ENCODE data around the gene NLRC4.
"Not testable (repeated sequence)": the region's sequence is repeated elsewhere in the genome, so short reads cannot be mapped to it uniquely, and the experiment has no call there.

Gene NLRC4

GRCh38 chr2:32264422-32265105, at the start of gene NLRC4:
Gene NLRC4 (minus strand): TSS chr2:32264886. CDS start chr2:32256775, 8,111 bp downstream.
- no peak for DNase-seq

DNA sequence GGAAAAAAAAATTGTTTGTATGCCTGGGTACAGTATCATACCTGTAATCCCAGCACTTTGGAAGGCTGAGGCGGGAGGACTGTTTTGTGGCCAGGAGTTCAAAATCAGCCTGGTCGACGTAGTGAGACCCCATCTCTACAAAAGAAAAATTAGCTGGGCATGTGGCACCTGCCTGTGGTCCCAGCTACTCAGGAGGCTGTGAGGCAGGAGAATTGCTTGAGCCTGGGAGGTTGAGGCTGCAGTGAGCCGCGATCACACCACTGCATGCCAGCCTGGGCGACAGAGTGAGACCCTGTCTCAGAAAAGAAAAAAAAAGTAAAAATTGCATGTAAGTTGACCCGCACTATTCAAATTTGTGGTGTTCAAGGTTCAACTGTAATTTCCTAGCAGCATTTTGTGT, 45.9 kb upstream of the NLRC4 start:
- no peak for DNase-seq

DNA sequence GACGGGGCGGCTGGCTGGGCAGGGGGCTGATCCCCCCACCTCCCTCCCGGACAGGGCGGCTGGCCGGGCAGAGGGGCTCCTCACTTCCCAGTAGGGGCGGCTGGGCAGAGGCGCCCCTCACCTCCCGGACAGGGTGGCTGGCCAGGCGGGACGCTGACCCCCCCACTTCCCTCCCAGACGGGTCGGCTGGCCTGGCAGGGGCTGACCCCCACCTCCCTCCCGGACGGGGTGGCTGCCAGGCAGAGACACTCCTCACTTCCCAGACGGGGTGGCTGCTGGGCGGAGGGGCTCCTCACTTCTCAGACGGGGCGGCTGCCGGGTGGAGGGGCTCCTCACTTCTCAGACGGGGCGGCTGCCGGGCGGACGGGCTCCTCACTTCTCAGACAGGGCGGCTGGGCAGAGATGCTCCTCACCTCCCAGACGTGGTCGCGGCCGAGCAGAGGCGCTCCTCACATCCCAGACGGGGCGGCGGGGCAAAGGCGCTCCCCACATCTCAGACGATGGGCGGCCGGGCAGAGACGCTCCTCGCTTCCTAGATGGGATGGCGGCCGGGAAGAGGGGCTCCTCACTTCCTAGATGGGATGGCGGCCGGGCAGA, 29.4 kb upstream of the NLRC4 start:
- not testable (repeated sequence) for DNase-seq

DNA sequence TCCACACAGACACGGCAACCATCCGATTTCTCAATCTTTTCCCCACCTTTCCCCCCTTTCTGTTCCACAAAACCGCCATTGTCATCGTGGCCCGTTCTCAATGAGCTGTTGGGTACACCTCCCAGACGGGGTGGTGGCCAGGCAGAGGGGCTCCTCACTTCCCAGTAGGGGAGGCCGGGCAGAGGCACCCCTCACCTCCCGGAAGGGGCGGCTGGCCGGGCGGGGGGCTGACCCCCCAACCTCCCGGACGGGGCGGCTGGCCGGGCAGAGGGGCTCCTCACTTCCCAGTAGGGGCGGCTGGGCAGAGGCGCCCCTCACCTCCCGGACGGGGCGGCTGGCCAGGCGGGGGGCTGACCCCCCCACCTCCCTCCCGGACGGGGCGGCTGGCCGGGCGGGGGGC, 28.8 kb upstream of the NLRC4 start:
- DNase-seq = not testable (repeated sequence)

- no peak for DNase-seq
Observed at GRCh38 chr2:32291746-32292145, 27.1 kb upstream of the NLRC4 start.

DNA sequence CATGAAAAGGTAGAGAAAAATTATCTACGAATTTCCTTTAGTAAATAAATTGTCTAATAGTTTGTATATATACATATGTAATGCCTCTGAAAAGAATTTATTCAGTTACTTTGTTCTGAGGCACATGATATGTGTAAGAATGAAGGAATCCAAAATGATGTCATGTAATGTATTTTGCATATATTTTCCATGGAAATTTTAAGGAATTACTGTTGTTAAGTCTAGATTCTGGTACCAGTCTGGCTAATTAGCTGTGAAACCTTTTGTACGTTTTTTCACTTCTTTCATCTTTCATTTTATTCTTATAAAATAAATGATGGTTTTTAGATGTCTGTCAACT, 25.3 kb upstream of the NLRC4 start:
- no peak for DNase-seq

DNA sequence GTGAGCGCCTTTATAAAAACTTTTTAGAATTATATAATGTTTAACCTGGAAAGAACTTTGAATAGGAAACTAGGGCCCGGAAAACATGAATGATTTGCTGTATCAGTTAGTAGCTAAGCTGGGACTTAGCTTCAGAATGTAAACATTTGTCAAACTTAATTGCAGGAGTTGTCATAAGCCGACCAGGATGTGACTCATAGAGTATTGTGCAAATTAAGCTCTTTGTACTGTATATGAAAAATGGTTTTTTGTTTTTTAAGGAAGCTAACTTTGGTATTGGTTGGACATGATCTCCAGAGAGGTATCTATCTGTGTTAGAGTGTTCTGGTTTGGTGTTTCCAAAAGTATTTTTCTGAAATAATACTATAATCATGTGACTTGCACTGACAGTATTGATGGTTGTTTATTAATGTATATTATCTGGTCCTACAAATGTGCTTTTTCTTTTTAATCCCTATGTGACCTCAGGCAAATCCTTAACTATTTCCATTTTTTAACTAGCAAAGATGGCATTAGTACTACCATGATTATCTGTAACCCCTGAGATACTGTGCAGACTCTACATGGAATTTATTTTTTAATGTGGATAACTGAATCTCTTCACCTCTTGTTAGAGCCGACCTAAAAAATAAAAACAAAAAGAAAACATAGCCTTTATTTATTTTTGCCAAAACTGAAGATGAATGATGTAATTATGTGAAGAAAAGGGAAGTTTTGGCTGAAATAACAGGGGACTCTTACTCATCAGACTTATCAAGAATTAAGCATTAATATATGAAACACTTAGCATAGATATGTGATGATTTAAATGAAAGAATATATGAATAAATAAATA, 24.7 kb upstream of the NLRC4 start:
- no peak for DNase-seq

DNA sequence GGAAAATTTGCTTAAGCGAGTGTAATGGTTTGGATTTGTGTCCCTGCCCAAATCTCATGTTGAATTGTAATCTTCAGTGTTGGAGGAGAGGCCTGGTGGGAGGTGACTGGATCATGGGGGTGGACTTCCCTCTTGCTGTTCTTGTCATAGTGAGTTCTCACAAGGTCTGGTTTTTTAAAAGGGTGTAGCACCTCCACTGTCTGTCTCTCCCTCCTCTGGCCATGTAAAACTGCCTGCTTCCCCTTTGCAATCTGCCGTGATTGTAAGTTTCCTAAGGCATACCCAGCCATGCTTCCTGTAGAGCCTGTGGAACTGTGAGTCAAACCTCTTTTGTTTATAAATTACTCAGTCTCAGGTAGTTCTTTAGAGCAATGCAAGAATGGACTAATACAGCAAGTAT, 19.6 kb upstream of the NLRC4 start:
- peak; percentile 13 for DNase-seq

GRCh38 chr2:32278478-32278853, 13.8 kb upstream of the NLRC4 start:
- no peak for DNase-seq

GRCh38 chr2:32277674-32278477, 13.2 kb upstream of the NLRC4 start, which contains the start of gene YIPF4:
Gene YIPF4 (plus strand): TSS chr2:32277904. CDS start chr2:32278156, 252 bp downstream.
- peak; percentile 90 for DNase-seq

- no peak for DNase-seq
Observed at GRCh38 chr2:32277363-32277673, 12.6 kb upstream of the NLRC4 start.

- not testable (repeated sequence) for DNase-seq
Observed at GRCh38 chr2:32275790-32276189, 11.1 kb upstream of the NLRC4 start.

DNA sequence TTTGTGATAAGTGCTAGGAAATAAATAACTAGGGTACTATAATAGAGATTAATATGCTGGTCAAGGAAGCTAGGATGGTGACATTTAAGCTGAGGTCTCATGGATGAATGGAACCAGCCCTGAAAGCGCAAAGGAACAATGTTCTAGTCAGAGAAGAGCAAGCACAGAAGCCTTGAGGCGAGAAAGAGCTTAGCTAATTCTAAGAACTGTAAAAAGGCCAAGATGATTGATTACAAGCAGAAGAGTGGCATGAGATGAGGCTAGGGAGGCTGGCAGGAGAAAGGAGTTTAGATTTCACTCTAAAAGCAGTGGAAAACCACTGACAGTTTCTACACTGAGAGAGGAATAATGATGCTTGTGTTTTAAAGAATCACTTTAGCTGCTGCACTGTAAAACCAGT, 9.6 kb upstream of the NLRC4 start:
- no peak for DNase-seq

DNA sequence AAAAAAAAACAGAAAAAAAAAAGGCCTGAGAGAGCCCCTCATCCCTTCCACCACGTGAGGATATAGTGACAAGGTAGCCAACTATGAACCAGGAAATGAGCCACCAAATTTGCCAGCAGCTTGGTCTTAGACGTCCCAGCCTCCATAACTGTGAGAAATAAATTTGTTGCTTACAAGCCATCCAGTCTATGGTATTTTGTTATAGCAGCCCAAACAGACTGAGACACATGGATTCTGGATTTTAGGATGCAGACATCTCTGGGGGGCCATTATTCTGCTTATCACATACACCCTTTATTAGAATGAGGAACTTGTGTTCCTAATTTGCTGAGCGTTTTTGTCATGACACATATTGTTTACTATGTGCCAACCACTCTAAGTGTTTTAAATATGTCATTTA, 7.6 kb upstream of the NLRC4 start:
- no peak for DNase-seq

GRCh38 chr2:32271063-32271462, 6.4 kb upstream of the NLRC4 start:
- DNase-seq = no peak

- DNase-seq = peak; percentile 16
Observed at GRCh38 chr2:32262105-32262504, 2.6 kb downstream of the NLRC4 start.

GRCh38 chr2:32260376-32260775, 4.3 kb downstream of the NLRC4 start:
- no peak for DNase-seq

- no peak for DNase-seq
Observed at GRCh38 chr2:32258242-32258641, 6.4 kb downstream of the NLRC4 start.

GRCh38 chr2:32250290-32250689, 14.4 kb downstream of the NLRC4 start:
- DNase-seq = no peak

DNA sequence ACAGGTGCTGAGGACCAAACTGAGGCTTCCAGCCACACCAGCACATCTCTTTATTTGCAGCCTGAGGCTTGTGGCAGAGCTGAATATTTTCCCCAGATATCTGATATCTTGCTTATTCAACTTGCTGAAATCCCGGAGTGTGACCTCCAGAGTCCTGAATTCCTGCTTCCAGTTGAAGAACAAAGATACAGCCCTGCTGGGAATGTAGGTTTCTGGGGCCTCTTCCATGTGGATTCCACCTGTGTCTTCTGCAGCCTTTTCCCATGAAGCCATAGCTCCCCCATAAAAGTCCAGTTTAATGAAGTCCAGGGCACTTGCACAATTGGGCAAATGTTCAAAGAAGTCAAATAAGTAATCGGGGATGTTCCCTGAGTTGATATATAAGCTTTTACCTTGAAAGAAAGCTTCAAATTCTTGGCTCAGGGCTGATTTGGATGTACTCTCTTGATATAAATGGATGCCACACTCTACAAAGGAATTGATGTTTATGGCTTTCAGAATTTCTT, 14.9 kb downstream of the NLRC4 start:
- DNase-seq = no peak

- DNase-seq = no peak
Observed at GRCh38 chr2:32248299-32248698, 16.4 kb downstream of the NLRC4 start.

DNA sequence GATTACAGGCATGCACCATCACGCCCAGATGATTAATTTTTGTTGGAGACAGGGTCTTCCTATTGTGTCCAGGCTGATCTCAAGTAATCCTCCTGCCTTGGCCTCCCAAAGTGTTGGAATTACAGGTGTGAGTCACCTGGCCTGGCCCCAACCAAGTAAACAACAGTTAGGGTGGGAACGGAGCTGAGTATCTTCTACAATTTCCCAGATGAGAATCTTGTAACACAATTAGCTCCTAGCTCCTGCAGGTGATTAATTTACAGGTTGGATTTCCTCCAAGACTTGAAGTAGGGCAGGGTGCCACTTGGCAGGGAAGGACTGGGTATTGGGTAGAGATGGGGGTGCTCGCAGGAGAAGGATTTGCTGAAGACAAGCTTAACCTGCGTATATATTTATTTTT, 17.8 kb downstream of the NLRC4 start:
- no peak for DNase-seq

DNA sequence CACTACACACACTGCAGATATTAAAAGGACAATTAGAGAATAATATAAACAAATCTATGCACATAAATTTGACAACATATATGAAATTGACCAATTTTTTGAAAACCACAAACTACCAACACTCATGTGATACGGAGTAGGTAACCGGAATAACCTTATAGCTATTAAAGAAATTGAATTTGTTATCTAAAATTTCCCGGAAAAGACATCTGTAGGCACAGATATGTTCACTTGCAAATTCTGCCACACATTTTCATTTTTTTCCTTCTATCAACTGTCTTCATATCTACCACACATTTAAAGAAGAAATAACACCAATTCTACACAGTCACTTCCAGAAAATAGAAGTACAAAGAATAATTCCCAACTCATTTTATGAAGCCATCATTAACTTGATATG, 22.4 kb downstream of the NLRC4 start:
- no peak for DNase-seq
